Upper lobe of left lung (tissue), 4 donors: ENCODE results near the gene PITPNM3.

Experiments
- EP300 ChIP-seq, 4 donors: sonication (generic); formaldehyde crosslinking; IDR thresholded peaks; one replicate each; pipeline ENCODE4 v1.5.1; 2017; ENCODE audit warnings: antibody characterized with exemption in 4 of 4, control low read depth in 2 of 4
- POLR2A ChIP-seq, 4 donors: fragments of 450-650 bp; IDR thresholded peaks; one replicate each; pipeline ENCODE4 v1.5.1; 2016 to 2017; ENCODE audit warnings: antibody characterized with exemption in 4 of 4, mild to moderate bottlenecking in 2 of 4
- POLR2AphosphoS5 ChIP-seq, 2 donors: sonication (generic); formaldehyde crosslinking; IDR thresholded peaks; one replicate each; pipeline ENCODE4 v1.5.1; 2017; ENCODE audit warnings: antibody characterized with exemption in 2 of 2
- TF ChIP-seq, protein P1 (sequence below), 6 experiments: fragments of 450-650 bp in 4 of 6; fragments of 200-600 bp in 2 of 6; sonication (generic) in 2 of 6; IDR thresholded peaks; one replicate each; pipeline ENCODE4 v1.5.1; 2016 to 2019; ENCODE audit warnings: antibody characterized with exemption in 6 of 6

DNA sequence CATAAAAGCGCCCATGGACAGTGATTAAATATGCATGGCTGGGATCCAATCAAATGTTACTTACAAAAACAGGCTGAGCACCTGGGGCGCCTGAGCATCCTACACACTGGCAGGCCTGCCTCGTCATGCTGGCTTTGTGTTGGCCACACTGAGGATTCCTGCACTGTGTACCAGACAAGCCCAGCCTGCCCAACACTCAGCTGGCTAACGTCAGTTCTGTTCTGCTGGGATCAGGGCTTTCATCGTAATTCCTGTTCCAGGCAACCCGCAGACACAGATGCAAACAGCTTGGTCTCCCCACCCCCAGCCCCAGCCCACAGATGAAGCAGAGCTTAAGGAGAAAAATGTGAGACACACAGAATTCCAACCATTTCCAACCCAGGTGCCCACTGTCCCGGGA is 81.4 kb downstream of the PITPNM3 start:
- TF ChIP-seq POLR2A (IDR thresholded peaks at IDR 0.05): no peak
- TF ChIP-seq, protein P1, sequence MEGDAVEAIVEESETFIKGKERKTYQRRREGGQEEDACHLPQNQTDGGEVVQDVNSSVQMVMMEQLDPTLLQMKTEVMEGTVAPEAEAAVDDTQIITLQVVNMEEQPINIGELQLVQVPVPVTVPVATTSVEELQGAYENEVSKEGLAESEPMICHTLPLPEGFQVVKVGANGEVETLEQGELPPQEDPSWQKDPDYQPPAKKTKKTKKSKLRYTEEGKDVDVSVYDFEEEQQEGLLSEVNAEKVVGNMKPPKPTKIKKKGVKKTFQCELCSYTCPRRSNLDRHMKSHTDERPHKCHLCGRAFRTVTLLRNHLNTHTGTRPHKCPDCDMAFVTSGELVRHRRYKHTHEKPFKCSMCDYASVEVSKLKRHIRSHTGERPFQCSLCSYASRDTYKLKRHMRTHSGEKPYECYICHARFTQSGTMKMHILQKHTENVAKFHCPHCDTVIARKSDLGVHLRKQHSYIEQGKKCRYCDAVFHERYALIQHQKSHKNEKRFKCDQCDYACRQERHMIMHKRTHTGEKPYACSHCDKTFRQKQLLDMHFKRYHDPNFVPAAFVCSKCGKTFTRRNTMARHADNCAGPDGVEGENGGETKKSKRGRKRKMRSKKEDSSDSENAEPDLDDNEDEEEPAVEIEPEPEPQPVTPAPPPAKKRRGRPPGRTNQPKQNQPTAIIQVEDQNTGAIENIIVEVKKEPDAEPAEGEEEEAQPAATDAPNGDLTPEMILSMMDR (IDR thresholded peaks at IDR 0.05): no peak
- TF ChIP-seq POLR2AphosphoS5 (IDR thresholded peaks at IDR 0.05): no peak
- no peak for TF ChIP-seq EP300 (IDR thresholded peaks at IDR 0.05)
